ENCODE data around the gene SLCO4A1.

Gene SLCO4A1

DNA sequence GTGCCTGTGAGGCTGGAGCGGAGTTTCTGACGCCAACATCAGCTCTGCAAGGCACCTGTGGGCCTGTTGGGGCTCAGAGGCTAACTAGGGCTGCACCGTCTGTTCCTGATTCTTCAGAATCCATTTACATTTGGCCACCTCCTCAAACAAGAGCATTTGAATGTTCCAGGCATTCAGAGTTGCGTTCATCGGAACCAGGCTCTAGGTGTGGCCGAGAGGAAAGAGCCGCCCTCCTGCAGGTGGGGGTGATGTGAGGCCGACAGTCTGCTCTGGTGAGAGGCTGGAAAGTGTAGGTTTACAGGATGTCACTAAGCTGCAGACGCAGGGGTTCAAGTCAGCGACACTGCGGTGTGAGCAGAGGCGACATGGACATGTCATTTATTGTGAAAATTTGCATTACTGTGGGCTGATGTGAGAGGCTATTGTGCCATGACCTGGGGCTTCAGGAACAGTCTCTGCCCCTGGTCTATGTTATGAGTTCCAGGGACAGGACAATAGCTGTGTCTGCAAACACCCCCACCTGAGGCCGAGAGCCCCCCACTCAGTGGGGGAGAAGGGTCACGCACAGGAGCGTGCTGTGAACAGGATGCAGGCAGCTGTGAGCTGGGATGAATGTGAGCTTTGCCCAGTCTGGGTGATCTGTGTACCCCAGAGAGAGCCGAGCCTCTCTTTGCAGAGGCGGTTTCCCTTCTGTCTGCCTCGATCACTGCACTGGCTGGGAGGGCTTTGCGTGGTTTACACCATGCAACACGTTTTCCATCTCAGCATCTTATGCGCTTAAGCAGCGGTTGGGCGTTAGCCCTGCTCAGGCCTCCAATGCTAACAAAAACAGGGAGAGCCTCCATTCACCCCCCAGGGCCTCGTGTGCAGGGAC lies 21.1 kb downstream of the SLCO4A1 start:
- no peak for DNase-seq

- DNase-seq, result no peak
Observed at GRCh38 chr20:62664019-62664971, 22.0 kb downstream of the SLCO4A1 start.

DNA sequence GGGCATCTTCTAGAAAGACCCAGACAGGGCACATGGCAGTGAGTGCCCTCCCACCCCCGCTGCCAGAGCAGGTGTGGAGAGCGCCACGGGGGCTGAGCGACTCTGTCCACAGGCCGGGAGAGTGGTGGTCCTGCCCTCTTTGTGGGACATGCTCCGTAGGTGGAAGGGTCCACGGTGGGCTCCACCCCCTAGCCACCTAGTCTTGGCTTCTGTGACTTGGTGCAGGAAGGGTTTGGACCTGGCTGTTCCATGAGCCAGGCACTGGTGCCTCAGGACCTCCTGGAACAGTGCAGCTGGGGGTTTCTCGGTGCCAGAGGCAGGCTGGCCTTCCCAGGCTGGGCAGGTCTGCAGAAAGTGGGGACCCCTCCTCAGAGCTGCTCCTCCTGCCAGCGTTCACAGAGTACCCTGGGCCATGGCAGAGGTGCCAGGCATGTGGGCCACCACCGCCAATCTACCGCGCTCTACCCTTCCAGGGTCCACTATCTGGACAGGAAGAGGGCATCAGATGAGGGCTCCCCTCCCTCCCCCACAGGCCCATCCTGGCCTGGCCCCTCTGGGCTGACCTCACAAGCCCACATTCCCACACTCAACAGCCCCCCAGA lies 23.0 kb downstream of the SLCO4A1 start:
- no peak for DNase-seq

- no peak for DNase-seq
Observed at GRCh38 chr20:62665826-62666735, 23.8 kb downstream of the SLCO4A1 start.

- DNase-seq, result peak in 27 of 56 donors; percentile 7 to 82 (median 36)
Observed at GRCh38 chr20:62666736-62667529, 24.6 kb downstream of the SLCO4A1 start.

- DNase-seq, result no peak
Observed at GRCh38 chr20:62667530-62668440, 25.5 kb downstream of the SLCO4A1 start.

GRCh38 chr20:62668441-62669027 lies 26.2 kb downstream of the SLCO4A1 start:
- peak in 54 of 56 donors; percentile 4 to 91 (median 60) for DNase-seq

DNA sequence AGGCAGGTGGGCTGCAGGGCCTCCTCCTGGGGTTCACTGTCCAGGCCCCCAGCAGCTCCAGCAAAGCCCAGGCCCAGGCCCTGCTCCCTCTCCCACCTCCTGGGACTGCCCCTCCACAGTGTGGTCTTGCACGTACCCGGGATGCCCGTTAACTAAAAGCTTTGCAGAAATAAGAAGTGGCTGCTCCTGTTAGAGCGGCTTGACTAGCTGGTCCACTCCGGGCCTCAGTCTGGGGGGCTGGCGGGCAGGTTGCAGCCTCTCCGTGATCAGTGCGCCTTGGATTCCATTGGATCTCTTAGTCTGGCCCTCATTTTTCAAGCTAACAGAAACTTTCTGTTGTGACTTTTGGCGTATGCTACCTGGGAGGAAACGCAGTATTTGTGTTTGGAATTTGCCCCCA lies 26.9 kb downstream of the SLCO4A1 start:
- DNase-seq, result no peak

GRCh38 chr20:62670156-62670555 lies 27.9 kb downstream of the SLCO4A1 start:
- no peak for DNase-seq

- no peak for DNase-seq
Observed at GRCh38 chr20:62670998-62671397, 28.7 kb downstream of the SLCO4A1 start.

- DNase-seq, result no peak
Observed at GRCh38 chr20:62671765-62672164, 29.5 kb downstream of the SLCO4A1 start.

- no peak for DNase-seq
Observed at GRCh38 chr20:62674370-62674769, 32.1 kb downstream of the SLCO4A1 start.

GRCh38 chr20:62675156-62675876 lies 33.0 kb downstream of the SLCO4A1 start:
- DNase-seq, result no peak

DNA sequence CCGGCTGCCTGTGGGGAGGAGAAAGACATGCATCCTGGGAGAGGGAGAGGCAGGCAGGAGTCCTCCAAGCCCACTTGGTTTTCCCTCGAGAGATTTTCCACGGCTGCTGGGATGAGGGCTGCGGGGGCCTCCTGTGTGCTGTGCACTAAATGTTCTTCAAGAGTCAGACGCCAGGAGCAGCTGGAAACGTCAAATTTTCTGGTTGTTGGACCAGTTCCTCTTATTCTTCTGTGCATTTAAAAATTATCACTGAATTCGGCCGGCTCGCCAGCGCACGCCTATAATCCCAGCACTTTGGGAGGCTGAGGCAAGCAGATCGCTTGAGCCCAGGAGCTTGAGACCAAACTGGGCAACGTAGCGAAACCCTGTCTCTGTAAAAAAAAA lies 33.6 kb downstream of the SLCO4A1 start:
- no peak for DNase-seq

DNA sequence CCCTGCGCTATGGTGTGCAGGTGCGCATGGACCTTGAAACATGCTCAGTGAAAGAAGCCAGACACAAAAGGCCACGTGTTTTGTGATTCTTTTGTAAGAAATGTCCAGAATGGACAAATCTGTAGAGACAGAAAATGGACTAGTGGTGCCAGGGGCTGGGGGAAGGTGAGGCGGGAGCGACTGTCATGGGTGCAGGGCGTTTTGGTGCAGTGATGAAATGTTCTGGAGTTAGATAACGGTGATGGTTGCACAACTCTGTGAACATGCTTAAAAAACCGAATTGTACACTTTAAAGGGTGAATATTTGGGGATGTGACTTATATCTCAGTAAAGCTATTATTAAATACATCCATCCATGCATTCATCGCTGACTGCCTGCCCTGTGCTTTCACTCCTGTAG lies 34.7 kb downstream of the SLCO4A1 start:
- DNase-seq, result no peak

DNA sequence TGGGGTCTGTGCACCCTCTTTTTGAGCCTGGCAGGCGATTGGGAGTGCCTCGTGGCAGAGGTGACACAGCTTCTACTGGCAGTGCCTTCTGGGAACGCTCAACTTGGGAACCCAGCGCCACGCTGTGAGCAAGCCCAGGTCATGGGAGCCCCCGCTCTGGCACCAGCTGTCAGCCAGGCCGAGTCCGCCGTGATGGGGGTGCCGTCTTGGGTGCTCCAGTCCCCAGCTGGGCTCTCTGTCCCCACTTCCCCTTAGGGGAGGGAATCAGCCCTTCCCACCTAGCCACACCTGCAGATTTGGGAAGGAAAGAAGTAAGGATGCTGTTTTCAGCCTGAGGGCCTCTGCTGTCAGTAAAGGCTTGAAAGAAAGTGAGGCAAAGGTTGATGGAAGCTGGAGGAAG lies 35.4 kb downstream of the SLCO4A1 start:
- no peak for DNase-seq

DNA sequence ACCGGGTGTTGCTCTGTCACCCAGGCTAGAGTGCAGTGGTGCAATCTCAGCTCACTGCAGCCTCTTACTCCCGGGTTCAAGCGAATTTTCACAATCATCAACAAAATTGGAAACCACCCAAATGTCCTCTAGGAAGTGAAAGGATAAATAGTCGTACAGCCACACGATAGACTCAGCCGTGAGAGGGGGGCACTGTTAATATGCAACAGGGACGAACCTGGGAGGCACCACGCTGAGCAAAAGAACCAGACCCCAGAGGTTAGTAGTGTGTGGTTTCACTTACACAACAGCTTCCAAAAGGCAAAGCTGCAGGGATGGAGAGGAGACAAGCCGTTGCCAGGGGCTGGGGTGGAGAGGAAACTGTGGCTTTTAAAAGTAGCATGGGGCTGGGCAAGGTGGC lies 36.2 kb downstream of the SLCO4A1 start:
- no peak for DNase-seq
